Measurements from ENCODE around the gene ATP8A1. TPM values are rescaled to one million over a fixed set of nuclear protein-coding genes. Genes with fewer than 3 reads are reported as not detected.

ATP8A1 gene
- total and polyA plus RNA-seq, 2 of the 8 experiments (the other 6 are each of a cell fraction or from before 2014, with no cell fraction given), result 3.7 to 14.9 TPM

DNA sequence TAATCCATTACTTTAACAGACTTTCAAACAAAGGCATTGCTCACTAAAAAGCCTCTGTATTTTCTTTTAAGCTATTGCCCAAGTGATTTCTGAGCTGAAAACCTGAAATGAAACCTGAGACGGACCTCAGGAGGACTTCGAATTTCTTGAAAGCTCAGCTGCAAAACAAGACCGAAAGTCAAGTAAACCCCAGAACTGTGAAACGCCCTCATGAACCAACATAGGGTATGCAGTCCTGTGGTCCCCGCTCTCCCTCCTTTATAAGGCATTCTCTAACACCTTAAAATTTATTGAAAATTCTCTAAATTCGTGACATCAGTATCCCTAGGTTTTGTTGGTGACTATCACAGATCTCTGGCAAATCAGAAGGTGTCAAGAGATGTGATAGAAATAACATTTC lies 167.8 kb downstream of the ATP8A1 start (continued):
- no peak for TF ChIP-seq TCF12 (IDR thresholded peaks at IDR 0.05; ENCODE audit: low read depth, low read length)
